Hepatocyte (in vitro differentiated cells): Measurements from ENCODE around the gene BRD3OS.

Experiments
- CTCF ChIP-seq: fragments of 200-600 bp; sonication (generic); IDR thresholded peaks from 2 replicates; pipeline ENCODE4 v1.5.1; 2016; ENCODE audit warnings: antibody characterized with exemption, mild to moderate bottlenecking; ENCODE audit not compliant: poor library complexity
- EZH2 ChIP-seq: fragments of 200-600 bp; sonication (generic); IDR thresholded peaks from 2 replicates; pipeline ENCODE4 v1.6.1; 2016; ENCODE audit warnings: antibody characterized with exemption, mild to moderate bottlenecking, borderline replicate concordance
- EZH2phosphoT487 ChIP-seq: fragments of 200-600 bp; sonication (generic); IDR thresholded peaks from one replicate; pipeline ENCODE4 v1.6.1; 2018; ENCODE audit warnings: antibody characterized with exemption, mild to moderate bottlenecking, low read depth, moderate library complexity; ENCODE audit not compliant: unreplicated experiment, severe bottlenecking

GRCh38 chr9:134064711-134065110 lies 39.4 kb downstream of the BRD3OS start:
- TF ChIP-seq CTCF (no peak), EZH2phosphoT487 (no peak), EZH2 (no peak)
